GM19193 (cell line): Measurements from ENCODE around the gene BCORL1.

Experiments
- POLR2A ChIP-seq: IDR thresholded peaks from 4 replicates; pipeline ENCODE4 v1.6.1; 2011; ENCODE audit not compliant: insufficient read depth, insufficient read length; ENCODE audit errors: extremely low read depth

Gene BCORL1, protein sequence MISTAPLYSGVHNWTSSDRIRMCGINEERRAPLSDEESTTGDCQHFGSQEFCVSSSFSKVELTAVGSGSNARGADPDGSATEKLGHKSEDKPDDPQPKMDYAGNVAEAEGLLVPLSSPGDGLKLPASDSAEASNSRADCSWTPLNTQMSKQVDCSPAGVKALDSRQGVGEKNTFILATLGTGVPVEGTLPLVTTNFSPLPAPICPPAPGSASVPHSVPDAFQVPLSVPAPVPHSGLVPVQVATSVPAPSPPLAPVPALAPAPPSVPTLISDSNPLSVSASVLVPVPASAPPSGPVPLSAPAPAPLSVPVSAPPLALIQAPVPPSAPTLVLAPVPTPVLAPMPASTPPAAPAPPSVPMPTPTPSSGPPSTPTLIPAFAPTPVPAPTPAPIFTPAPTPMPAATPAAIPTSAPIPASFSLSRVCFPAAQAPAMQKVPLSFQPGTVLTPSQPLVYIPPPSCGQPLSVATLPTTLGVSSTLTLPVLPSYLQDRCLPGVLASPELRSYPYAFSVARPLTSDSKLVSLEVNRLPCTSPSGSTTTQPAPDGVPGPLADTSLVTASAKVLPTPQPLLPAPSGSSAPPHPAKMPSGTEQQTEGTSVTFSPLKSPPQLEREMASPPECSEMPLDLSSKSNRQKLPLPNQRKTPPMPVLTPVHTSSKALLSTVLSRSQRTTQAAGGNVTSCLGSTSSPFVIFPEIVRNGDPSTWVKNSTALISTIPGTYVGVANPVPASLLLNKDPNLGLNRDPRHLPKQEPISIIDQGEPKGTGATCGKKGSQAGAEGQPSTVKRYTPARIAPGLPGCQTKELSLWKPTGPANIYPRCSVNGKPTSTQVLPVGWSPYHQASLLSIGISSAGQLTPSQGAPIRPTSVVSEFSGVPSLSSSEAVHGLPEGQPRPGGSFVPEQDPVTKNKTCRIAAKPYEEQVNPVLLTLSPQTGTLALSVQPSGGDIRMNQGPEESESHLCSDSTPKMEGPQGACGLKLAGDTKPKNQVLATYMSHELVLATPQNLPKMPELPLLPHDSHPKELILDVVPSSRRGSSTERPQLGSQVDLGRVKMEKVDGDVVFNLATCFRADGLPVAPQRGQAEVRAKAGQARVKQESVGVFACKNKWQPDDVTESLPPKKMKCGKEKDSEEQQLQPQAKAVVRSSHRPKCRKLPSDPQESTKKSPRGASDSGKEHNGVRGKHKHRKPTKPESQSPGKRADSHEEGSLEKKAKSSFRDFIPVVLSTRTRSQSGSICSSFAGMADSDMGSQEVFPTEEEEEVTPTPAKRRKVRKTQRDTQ (N-terminal part only)

DNA sequence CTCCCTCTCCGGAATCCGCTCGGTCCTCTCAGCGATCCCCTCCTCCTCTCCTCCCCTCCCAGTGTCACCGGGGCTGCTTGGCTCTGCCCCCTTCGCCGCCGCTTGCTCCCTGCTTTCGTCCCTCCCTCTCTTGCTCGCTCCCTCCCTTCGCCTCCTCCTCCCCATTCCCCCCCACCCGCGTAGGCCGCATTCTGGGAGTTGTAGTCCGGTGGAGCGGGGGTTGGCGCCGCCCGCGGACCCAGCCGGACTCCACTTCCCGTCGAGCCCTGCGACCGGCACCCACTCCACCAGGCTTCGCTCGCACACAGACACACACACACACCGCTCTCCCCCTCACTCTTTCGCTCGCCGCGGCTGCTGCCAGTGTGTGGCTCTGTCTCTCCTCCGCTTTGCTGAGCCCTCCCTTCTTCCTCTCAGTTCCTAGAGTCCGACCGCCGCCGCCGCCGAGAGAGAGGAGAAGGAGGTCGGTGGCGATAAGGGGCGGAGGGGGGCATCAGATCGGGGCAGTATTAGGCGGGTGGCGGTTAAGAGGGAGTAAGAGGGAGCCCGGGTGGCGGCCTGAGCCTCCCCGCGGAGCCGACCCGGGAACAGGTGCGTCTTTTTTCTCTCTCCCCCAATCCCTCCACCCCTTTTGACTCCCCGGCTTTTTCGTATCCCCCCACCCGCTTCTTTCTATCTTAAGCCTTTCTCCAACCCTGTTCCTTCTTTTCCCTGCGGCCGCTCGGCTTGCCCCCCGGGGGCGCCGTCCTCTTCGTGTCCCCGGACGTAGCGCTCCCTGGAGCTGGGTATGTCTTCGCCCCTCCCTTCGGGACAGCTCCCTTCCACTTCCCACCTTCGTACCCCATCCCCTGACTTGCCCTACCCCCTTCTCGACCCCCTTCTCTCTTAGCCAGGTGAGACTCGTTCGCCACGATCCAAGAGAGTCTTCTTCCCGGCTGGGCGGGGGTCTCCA, at the start of gene BCORL1:
Gene BCORL1 (plus strand): TSS at position 336 of the 952 bp plus-strand sequence. CDS start 22,597 bp downstream, outside the sequence.
- TF ChIP-seq POLR2A, result peak; percentile 79

DNA sequence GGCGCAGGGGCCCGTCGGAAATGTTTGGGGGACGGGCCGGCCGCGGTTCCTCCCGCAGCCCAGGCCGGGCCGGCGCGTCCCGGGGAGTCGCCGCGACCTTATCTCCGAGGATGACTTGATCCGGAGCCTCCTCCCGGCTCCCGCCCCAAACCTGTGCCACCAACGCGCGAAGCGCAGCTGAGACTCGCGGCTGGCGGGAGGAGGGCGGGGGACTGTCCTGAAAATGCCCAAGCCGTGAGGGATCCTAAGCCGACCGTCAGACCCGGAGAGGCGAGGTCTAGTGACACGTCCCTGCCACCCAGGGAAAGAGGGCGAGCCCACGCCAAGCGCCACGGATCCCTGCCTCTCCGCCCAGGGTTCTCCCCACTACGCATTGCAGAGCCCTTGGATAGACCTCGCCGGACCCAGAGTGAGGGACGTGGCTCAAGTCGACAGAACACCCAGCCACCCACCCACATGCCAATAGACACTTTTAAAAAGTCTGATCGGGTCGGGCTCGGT, 49.6 kb upstream of the BCORL1 start:
- no peak for TF ChIP-seq POLR2A

DNA sequence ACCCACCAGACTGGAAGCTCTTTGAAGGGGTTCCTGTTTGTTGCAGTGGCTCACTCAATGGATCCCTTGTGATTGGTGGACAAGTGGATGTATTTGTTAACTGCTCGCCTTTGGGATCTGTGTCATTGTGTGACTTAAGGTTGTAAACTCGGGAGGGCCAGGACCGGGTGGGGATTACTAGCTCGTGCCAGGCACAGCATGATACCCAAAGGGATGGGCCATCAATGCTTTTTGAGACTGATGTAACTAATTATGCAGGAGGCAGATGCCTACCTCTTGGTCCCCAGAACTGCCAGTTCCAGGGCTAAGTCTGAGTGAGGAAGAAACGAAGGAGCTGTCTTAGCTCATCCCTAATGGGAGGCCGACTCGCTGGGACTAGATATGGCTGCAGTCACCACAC, 48.7 kb upstream of the BCORL1 start:
- no peak for TF ChIP-seq POLR2A

DNA sequence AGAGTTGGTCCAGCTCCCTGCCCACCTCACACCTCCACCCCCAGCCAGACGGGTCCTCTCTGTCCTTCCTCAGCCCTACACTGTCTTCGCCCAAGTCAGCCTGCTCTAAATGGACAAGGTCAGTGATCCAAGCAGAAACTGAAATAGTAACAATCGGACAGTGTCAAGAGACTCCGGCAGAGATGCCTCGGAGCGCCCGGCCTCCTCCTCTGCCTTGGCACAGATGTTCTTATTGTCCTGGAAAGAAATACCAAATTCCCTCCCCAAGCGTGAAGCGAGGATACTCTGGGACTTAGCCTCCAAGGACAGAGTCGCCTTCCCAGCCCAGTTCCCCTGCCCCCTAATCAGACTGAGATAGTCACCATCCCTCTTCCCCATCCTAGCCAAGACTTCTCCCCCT, 48.0 kb upstream of the BCORL1 start:
- TF ChIP-seq POLR2A, result no peak

DNA sequence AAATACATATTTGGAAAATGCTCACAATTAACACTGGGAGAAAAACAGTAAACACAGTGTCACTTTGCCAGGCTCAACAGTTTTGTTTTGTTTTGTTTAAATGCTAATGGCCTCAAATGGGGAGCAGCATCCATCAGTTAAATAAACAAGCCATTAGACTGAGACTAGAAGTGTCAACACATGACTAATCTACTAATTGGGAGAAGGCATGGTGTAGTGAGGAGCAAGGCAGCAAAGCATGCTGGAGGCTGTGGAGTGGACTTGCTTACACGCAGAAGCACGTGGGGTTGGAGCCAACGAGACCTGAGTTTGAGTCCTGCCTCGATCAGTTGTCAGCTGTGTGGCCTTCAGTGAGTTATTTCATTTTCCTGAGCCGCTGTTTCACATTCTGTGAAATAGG, 47.5 kb upstream of the BCORL1 start:
- TF ChIP-seq POLR2A, result no peak

DNA sequence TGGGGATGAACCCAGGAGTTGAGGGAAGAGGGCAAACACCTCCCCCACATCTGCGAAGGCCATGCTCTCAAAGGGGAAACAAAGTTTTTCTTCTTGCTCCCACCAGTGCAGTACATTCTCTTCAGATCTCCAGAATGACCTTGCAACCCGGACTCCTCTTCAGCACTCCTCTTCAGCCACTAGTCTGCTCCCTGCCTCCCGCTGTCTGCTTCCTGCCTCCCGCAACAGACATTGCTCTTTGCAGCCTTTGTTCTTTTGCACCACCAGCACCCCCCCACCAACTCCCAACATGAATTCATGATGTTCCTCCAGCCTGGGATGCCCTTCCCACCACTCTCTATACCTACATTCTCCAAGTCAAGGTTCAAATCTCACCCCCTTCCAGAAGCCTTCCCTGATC, 44.4 kb upstream of the BCORL1 start:
- no peak for TF ChIP-seq POLR2A

DNA sequence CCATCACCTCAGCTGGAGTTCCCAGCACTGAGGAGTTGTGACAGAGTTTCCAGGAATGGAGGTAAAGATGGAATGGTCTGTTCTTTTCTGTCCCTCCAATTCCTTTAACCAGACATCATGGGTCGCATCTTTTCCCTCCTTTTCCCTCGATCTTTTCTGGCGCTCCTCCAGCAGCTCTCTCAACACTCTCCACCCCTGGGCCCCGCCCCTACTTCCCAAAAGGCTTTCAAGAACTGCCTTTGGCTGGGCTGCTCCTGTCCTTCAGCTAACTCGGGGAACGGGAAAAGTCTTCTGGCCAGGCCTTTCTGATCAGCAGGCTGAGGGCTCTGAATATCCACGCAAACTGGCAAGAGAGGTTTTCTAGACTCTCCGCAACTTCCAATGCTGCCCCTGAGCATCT, 42.4 kb upstream of the BCORL1 start:
- TF ChIP-seq POLR2A, result no peak

DNA sequence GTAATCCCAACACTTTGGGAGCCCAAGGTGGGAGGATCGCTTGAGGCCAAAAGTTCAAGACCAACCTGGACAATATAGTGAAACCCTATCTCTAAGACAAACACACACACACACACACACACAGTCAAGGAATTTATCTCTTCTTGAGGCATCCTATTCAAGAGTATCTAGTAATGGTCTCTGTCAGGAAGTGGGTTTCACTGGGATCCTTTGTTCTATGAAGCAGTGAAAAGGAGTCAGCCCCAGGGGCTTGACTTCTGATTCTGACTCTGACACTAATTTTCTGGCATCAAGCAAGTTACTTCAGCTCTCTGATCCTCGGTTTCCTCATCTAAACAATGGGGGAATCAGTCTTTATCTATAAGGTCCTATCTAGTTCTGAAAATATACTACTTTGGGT, 41.7 kb upstream of the BCORL1 start:
- no peak for TF ChIP-seq POLR2A

DNA sequence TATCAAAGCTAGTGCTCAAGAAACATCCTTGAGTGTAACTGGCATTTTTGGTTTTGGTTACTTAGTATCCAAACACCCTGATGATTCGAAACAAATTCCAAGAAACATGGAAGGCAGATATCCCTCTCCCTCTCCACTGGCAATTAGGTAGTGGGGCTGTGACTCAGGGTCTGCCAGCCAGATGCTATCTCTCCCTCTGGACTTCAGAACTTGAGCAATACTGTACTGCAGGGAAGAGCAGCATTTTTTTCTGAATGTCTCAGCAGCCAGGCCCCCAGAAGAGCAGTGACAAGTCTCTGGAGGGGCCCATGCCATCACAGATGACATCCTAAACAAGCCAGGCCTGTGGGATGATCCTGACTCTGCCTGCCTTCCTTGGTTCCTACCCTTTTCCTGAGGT, 37.3 kb upstream of the BCORL1 start:
- no peak for TF ChIP-seq POLR2A

DNA sequence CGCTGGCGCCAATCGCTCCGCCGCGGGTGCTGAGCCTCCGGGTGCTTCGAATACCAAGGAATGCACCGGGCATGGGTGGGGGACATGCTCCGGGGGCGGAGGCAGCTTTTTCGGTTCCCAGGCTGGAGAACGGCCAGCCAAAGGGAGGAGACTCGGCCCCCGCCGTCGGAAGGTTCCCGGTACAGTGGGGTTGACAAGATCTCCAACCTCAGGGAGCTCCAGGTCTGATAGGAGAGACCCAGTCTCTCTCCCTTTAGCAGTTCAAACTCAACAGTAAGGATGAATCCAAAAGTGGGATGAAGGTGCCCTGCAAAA, 29.1 kb upstream of the BCORL1 start:
- no peak for TF ChIP-seq POLR2A

DNA sequence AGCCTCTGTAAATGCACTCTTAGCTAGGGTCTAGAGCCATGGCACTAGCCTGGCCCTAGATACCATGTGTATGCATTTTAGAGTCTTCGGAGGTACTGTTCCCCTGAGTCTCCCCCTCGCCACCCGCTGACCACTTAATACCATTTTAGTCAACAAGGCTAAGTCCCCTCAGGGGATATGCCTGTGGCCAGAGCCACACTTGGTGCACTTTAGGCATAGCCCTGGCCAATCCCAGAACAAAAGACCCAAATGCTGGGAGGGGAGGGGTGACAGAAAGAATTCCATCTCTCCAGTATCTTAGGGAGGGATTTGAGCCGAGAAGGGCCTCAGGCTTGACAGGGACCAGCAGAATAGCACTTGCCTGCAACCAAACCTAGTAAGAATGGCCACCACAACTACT, 28.6 kb upstream of the BCORL1 start:
- no peak for TF ChIP-seq POLR2A

DNA sequence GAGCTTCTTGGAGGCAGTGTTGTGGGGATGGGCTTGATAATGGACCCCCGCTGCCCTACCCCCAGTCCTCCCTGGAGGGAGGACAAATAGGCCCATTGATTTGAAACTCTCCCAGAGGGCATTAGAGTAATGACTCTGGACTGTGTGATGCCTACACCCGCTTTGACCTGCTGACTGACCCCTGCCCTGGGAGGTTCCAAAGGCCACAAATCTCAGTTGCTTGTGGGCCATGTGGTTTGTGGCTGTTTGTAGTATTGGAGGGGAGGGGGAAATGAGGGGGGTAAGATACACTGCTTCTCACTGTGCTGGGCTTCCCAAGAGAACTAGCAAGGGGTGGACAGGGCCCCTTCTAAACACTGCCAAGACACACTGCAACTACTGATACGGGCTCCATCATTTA, 27.6 kb upstream of the BCORL1 start:
- no peak for TF ChIP-seq POLR2A

DNA sequence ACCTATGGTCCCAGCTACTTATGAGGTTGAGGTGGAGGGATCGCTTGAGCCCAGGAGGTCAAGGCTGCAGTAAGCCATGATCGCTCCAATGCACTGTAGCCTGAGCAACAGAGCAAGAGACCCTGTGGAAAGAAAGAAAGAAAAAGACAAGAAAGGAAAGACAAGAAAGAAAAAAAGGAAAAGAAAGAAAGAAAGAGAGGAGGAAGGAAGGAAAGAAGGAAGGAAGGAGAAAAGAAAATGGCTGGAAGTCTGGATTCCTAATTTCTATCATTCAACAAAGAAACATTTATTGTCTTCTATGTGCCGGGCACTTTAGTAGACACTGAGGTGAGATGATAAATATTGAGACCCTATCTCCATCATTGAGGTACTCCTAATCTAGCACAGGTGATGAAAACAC, 26.8 kb upstream of the BCORL1 start:
- TF ChIP-seq POLR2A, result no peak

DNA sequence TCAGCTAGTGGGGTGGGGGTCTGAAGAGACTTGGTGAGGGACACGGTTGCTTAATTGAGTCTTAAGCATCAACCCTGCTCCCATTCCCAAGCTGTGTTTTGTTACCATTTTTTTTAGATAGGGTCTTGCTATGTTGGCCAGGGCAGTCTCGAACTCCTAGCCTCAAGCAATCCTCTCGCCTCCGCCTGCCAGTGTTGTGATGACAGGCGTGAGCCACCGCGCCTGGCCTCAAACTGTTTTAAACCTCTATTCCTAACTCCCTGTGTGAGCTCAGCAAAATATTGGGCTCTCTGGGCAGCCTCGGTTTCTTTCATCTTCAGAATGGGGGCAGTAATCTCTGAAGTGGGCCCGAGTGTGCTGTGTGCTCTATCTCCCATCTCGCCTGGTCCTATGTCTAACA, 26.3 kb upstream of the BCORL1 start:
- TF ChIP-seq POLR2A, result no peak
